GM18858 (cell line): Measurements from ENCODE around the gene CFAP161.

Experiments
- ATAC-seq: cut with Tn5 transposase; IDR thresholded peaks from one replicate; pipeline ENCODE4 v1.9.1; 2021; ENCODE audit not compliant: unreplicated experiment

CFAP161 gene

GRCh38 chr15:81106560-81106959 is 27.5 kb upstream of the CFAP161 start:
- ATAC-seq: no peak

- ATAC-seq: no peak
Observed at GRCh38 chr15:81107889-81108288, 26.2 kb upstream of the CFAP161 start.

GRCh38 chr15:81108427-81108826 is 25.6 kb upstream of the CFAP161 start:
- no peak for ATAC-seq

- no peak for ATAC-seq
Observed at GRCh38 chr15:81111018-81111417, 23.1 kb upstream of the CFAP161 start.

- peak; percentile 93 for ATAC-seq
Observed at GRCh38 chr15:81111510-81112470, 22.3 kb upstream of the CFAP161 start.

- ATAC-seq: no peak
Observed at GRCh38 chr15:81113204-81113657, 20.8 kb upstream of the CFAP161 start.

GRCh38 chr15:81113861-81114291 is 20.2 kb upstream of the CFAP161 start:
- no peak for ATAC-seq

- no peak for ATAC-seq
Observed at GRCh38 chr15:81115054-81115939, 18.8 kb upstream of the CFAP161 start.

GRCh38 chr15:81117136-81117535 is 16.9 kb upstream of the CFAP161 start:
- ATAC-seq: no peak

- no peak for ATAC-seq
Observed at GRCh38 chr15:81117581-81117980, 16.5 kb upstream of the CFAP161 start.

- ATAC-seq: no peak
Observed at GRCh38 chr15:81118361-81118760, 15.7 kb upstream of the CFAP161 start.

- ATAC-seq: no peak
Observed at GRCh38 chr15:81120069-81120468, 14.0 kb upstream of the CFAP161 start.

GRCh38 chr15:81126892-81127291 is 7.2 kb upstream of the CFAP161 start:
- no peak for ATAC-seq

GRCh38 chr15:81141478-81141877 is 7.4 kb downstream of the CFAP161 start:
- ATAC-seq: peak; percentile 59

GRCh38 chr15:81146006-81146405 is 11.9 kb downstream of the CFAP161 start:
- no peak for ATAC-seq

- ATAC-seq: no peak
Observed at GRCh38 chr15:81146466-81146865, 12.4 kb downstream of the CFAP161 start.

GRCh38 chr15:81151389-81151788 is 17.3 kb downstream of the CFAP161 start:
- no peak for ATAC-seq

GRCh38 chr15:81152339-81152738 is 18.3 kb downstream of the CFAP161 start:
- no peak for ATAC-seq

GRCh38 chr15:81152799-81153198 is 18.7 kb downstream of the CFAP161 start:
- ATAC-seq: no peak

GRCh38 chr15:81155375-81156218 is 21.5 kb downstream of the CFAP161 start:
- ATAC-seq: no peak

- ATAC-seq: no peak
Observed at GRCh38 chr15:81156324-81156723, 22.3 kb downstream of the CFAP161 start.
